ENCODE data around the gene TRUB2.

- TF ChIP-seq CTCF (IDR thresholded peaks at IDR 0.05) (no peak), POLR2A (IDR thresholded peaks at IDR 0.05) (no peak)
These were observed 2.2 kb upstream of the TRUB2 start for GRCh38 chr9:128324401-128324800.
